GM20000 (cell line): ENCODE measurements around the gene CACNA1D.

Experiments used
- DNase-seq: peaks from one replicate; pipeline ENCODE4 v3.0.0; 2012; ENCODE audit warnings: low spot score
- CTCF ChIP-seq: IDR thresholded peaks from 2 replicates; pipeline ENCODE4 v1.5.1; 2012; ENCODE audit warnings: mild to moderate bottlenecking, control low read depth; ENCODE audit errors: extremely low read depth, missing control alignments

The CACNA1D gene

GRCh38 chr3:53764026-53764775 is 269.8 kb downstream of the CACNA1D start:
- DNase-seq: no peak
- no peak for TF ChIP-seq CTCF

- no peak for DNase-seq
- TF ChIP-seq CTCF: no peak
These were observed 271.3 kb downstream of the CACNA1D start for GRCh38 chr3:53765753-53766152.

- no peak for DNase-seq
- TF ChIP-seq CTCF: no peak
These were observed 272.3 kb downstream of the CACNA1D start for GRCh38 chr3:53766706-53767105.

GRCh38 chr3:53768478-53769459 is 274.4 kb downstream of the CACNA1D start:
- no peak for DNase-seq
- TF ChIP-seq CTCF: no peak

- DNase-seq: no peak
- TF ChIP-seq CTCF: no peak
These were observed 278.2 kb downstream of the CACNA1D start for GRCh38 chr3:53772562-53772961.

GRCh38 chr3:53773021-53773436 is 278.6 kb downstream of the CACNA1D start:
- no peak for TF ChIP-seq CTCF
- DNase-seq: no peak
